Astrocyte of the cerebellum (primary cell): Measurements from ENCODE around the gene NSMCE1.
"Not testable (repeated sequence)": the region's sequence is repeated elsewhere in the genome, so short reads cannot be mapped to it uniquely, and the experiment has no call there.

Experiments
- DNase-seq: peaks from one replicate; pipeline ENCODE4 v3.0.0-alpha.2; 2011; ENCODE audit warnings: low read depth
- H3K4me3 ChIP-seq: 2 replicates; pipeline ENCODE4 v1.5.1; 2011; ENCODE audit warnings: mild to moderate bottlenecking, low read depth, low read length, moderate library complexity
- CTCF ChIP-seq: IDR thresholded peaks from 2 replicates; pipeline ENCODE4 v1.5.1; 2012; ENCODE audit warnings: low read length, low read depth, moderate library complexity, mild to moderate bottlenecking; ENCODE audit errors: missing control alignments
- in situ Hi-C: cut with HindIII; loops from 2 replicates; pipeline ENCODE4 v1.10.0; 2017; ENCODE audit warnings: low sequenced_read_pairs

Gene NSMCE1

GRCh38 chr16:27204312-27204915 lies 64.2 kb downstream of the NSMCE1 start:
- no peak for TF ChIP-seq CTCF
- in situ Hi-C loops, result no loop called here
- no peak for DNase-seq
- H3K4me3 ChIP-seq, result peak overlapping the region; percentile 81

GRCh38 chr16:27203507-27204311 lies 64.9 kb downstream of the NSMCE1 start, which contains the start of gene KDM8:
TSS of gene KDM8 (plus strand) at chr16:27203526. CDS start at chr16:27210124, 6,598 bp downstream.
- in situ Hi-C loops, result no loop called here
- TF ChIP-seq CTCF, result no peak
- DNase-seq, result peak; percentile 99
- peak within 1 kb of the TSS; percentile 81 for H3K4me3 ChIP-seq

- no peak for TF ChIP-seq CTCF
- in situ Hi-C loops, result no loop called here
- DNase-seq, result peak; percentile 81
- H3K4me3 ChIP-seq, result peak overlapping the region; percentile 81
Observed at GRCh38 chr16:27202923-27203506, 65.6 kb downstream of the NSMCE1 start.

- in situ Hi-C loops, DNase-seq, H3K4me3 ChIP-seq: not testable (repeated sequence)
Observed at GRCh38 chr16:27200914-27201313, 67.7 kb downstream of the NSMCE1 start.

GRCh38 chr16:27199736-27200135 lies 68.8 kb downstream of the NSMCE1 start:
- TF ChIP-seq CTCF, result no peak
- no peak for DNase-seq
- in situ Hi-C loops, result no loop called here
- H3K4me3 ChIP-seq, result no peak overlapping the region

- in situ Hi-C loops, result no loop called here
- no peak for TF ChIP-seq CTCF
- H3K4me3 ChIP-seq, result no peak overlapping the region
- DNase-seq, result no peak
Observed at GRCh38 chr16:27199235-27199586, 69.4 kb downstream of the NSMCE1 start.
